Measurements from ENCODE around the gene NLN. TPM values are rescaled to one million over a fixed set of nuclear protein-coding genes. Genes with fewer than 3 reads are reported as not detected.

Gene NLN
- total and polyA plus RNA-seq, 4 donors, result 13.4 to 26.4 (median 19.1) TPM

DNA sequence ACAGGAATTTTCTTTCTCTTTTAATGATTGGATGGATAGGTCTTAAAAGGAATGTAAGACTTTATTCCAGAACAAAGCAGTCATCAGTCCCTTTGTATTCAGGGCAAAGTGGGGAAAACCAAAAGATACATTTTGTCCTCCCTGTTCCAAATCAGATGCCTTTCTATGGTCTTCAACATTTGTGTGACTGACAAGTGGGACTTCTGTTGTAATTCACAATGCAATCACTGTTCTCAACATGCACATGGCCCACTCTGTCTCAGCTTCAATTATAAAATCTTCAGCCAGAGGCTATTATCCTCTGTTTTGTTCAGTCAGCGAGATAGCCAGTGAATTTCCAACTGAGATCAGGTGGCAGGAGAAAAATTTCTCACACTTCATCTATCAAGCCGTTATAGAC is 108.9 kb downstream of the NLN start:
- TF ChIP-seq FOXA2 (IDR thresholded peaks at IDR 0.05) (no peak), NR2F2 (IDR thresholded peaks at IDR 0.05) (no peak), FOXA1 (IDR thresholded peaks at IDR 0.05) (no peak), EGR1 (IDR thresholded peaks at IDR 0.05; ENCODE audit: low read depth in 2 of 2) (no peak), RXRA (IDR thresholded peaks at IDR 0.05) (no peak), HNF4A (conservative IDR thresholded peaks at IDR 0.05) (no peak), GABPA (IDR thresholded peaks at IDR 0.05 in 1 of 2, conservative IDR thresholded peaks at IDR 0.05 in 1 of 2) (no peak), HNF4G (IDR thresholded peaks at IDR 0.05) (no peak), JUND (IDR thresholded peaks at IDR 0.05) (no peak), SP1 (IDR thresholded peaks at IDR 0.05) (no peak), YY1 (IDR thresholded peaks at IDR 0.05) (no peak)
- TF ChIP-seq, protein P1, sequence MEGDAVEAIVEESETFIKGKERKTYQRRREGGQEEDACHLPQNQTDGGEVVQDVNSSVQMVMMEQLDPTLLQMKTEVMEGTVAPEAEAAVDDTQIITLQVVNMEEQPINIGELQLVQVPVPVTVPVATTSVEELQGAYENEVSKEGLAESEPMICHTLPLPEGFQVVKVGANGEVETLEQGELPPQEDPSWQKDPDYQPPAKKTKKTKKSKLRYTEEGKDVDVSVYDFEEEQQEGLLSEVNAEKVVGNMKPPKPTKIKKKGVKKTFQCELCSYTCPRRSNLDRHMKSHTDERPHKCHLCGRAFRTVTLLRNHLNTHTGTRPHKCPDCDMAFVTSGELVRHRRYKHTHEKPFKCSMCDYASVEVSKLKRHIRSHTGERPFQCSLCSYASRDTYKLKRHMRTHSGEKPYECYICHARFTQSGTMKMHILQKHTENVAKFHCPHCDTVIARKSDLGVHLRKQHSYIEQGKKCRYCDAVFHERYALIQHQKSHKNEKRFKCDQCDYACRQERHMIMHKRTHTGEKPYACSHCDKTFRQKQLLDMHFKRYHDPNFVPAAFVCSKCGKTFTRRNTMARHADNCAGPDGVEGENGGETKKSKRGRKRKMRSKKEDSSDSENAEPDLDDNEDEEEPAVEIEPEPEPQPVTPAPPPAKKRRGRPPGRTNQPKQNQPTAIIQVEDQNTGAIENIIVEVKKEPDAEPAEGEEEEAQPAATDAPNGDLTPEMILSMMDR (IDR thresholded peaks at IDR 0.05; ENCODE audit: low read depth, low read length, missing input control), result no peak
- TF ChIP-seq, protein P2, sequence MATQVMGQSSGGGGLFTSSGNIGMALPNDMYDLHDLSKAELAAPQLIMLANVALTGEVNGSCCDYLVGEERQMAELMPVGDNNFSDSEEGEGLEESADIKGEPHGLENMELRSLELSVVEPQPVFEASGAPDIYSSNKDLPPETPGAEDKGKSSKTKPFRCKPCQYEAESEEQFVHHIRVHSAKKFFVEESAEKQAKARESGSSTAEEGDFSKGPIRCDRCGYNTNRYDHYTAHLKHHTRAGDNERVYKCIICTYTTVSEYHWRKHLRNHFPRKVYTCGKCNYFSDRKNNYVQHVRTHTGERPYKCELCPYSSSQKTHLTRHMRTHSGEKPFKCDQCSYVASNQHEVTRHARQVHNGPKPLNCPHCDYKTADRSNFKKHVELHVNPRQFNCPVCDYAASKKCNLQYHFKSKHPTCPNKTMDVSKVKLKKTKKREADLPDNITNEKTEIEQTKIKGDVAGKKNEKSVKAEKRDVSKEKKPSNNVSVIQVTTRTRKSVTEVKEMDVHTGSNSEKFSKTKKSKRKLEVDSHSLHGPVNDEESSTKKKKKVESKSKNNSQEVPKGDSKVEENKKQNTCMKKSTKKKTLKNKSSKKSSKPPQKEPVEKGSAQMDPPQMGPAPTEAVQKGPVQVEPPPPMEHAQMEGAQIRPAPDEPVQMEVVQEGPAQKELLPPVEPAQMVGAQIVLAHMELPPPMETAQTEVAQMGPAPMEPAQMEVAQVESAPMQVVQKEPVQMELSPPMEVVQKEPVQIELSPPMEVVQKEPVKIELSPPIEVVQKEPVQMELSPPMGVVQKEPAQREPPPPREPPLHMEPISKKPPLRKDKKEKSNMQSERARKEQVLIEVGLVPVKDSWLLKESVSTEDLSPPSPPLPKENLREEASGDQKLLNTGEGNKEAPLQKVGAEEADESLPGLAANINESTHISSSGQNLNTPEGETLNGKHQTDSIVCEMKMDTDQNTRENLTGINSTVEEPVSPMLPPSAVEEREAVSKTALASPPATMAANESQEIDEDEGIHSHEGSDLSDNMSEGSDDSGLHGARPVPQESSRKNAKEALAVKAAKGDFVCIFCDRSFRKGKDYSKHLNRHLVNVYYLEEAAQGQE (IDR thresholded peaks at IDR 0.05), result no peak
- TF ChIP-seq, protein P3, sequence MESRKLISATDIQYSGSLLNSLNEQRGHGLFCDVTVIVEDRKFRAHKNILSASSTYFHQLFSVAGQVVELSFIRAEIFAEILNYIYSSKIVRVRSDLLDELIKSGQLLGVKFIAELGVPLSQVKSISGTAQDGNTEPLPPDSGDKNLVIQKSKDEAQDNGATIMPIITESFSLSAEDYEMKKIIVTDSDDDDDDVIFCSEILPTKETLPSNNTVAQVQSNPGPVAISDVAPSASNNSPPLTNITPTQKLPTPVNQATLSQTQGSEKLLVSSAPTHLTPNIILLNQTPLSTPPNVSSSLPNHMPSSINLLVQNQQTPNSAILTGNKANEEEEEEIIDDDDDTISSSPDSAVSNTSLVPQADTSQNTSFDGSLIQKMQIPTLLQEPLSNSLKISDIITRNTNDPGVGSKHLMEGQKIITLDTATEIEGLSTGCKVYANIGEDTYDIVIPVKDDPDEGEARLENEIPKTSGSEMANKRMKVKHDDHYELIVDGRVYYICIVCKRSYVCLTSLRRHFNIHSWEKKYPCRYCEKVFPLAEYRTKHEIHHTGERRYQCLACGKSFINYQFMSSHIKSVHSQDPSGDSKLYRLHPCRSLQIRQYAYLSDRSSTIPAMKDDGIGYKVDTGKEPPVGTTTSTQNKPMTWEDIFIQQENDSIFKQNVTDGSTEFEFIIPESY (IDR thresholded peaks at IDR 0.05), result no peak
- no peak for DNase-seq (ENCODE audit: low spot score)
- Histone ChIP-seq H3K9me3 (ENCODE audit: control insufficient read depth in 4 of 4, low read length in 3 of 4) (no peaks in the 10 kb centered on the region), H3K4me1 (ENCODE audit: control insufficient read depth in 4 of 4, insufficient read depth in 4 of 4, low read length in 3 of 4) (no peaks in the 10 kb centered on the region), H3K36me3 (ENCODE audit: control insufficient read depth in 4 of 4, insufficient read depth in 3 of 4, low read depth in 1 of 4, low read length in 3 of 4) (no peaks in the 10 kb centered on the region), H3K9ac (ENCODE audit: low read depth in 1 of 2, low read length in 2 of 2) (no peak overlapping the region), H3K27ac (ENCODE audit: low read depth in 1 of 2, low read length in 2 of 2) (no peak overlapping the region), H3K27me3 (ENCODE audit: control insufficient read depth in 4 of 4, insufficient read depth in 4 of 4, low read length in 3 of 4) (no peaks in the 10 kb centered on the region), H3K4me3 (ENCODE audit: low read depth in 1 of 3, low read length in 3 of 3) (no peak overlapping the region)
- WGBS, result 91% methylated on average over 2 of the region's 2 CpGs

DNA sequence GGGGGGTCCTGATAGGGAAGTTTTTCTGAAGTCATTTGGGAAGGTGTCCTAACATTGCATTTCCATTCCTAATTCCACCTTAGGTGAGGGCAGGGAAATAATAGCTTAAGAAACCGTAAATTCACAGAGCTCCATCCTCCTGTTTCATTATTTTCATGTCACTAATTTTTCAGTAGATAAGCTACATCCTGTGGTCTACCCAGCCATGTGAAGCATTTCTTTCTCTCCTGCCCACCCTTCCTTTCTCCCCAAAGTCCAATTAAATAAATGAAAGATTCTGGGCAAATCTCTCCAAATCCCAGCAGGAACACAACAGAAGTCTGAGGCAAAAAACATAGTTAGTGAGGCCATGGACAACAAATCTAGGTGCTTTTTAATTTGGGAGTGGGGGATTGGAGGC is 109.3 kb downstream of the NLN start:
- no peaks in the 10 kb centered on the region for H3K36me3 ChIP-seq (ENCODE audit: control insufficient read depth in 4 of 4, insufficient read depth in 3 of 4, low read depth in 1 of 4, low read length in 3 of 4)
- H3K4me1 ChIP-seq (ENCODE audit: control insufficient read depth in 4 of 4, insufficient read depth in 4 of 4, low read length in 3 of 4), result no peaks in the 10 kb centered on the region
- H3K27me3 ChIP-seq (ENCODE audit: control insufficient read depth in 4 of 4, insufficient read depth in 4 of 4, low read length in 3 of 4), result no peaks in the 10 kb centered on the region
- TF ChIP-seq HNF4A (conservative IDR thresholded peaks at IDR 0.05), result no peak
- no peak for TF ChIP-seq SP1 (IDR thresholded peaks at IDR 0.05)
- no peak for TF ChIP-seq GABPA (IDR thresholded peaks at IDR 0.05 in 1 of 2, conservative IDR thresholded peaks at IDR 0.05 in 1 of 2)
- TF ChIP-seq, protein P3 (IDR thresholded peaks at IDR 0.05), result no peak
- TF ChIP-seq, protein P4, sequence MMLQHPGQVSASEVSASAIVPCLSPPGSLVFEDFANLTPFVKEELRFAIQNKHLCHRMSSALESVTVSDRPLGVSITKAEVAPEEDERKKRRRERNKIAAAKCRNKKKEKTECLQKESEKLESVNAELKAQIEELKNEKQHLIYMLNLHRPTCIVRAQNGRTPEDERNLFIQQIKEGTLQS (IDR thresholded peaks at IDR 0.05), result no peak
- no peak for TF ChIP-seq HNF4G (IDR thresholded peaks at IDR 0.05)
- TF ChIP-seq, protein P1 (IDR thresholded peaks at IDR 0.05; ENCODE audit: low read depth, low read length, missing input control), result no peak
- TF ChIP-seq FOXA2 (IDR thresholded peaks at IDR 0.05), result no peak
- no peak for TF ChIP-seq JUND (IDR thresholded peaks at IDR 0.05)
- no peak for TF ChIP-seq FOXA1 (IDR thresholded peaks at IDR 0.05)
- no peak for TF ChIP-seq RXRA (IDR thresholded peaks at IDR 0.05)
- TF ChIP-seq RAD21 (IDR thresholded peaks at IDR 0.05), result no peak
- TF ChIP-seq YY1 (IDR thresholded peaks at IDR 0.05), result no peak
- TF ChIP-seq TAF1 (conservative IDR thresholded peaks at IDR 0.05), result no peak
- no peak overlapping the region for H3K4me3 ChIP-seq (ENCODE audit: low read depth in 1 of 3, low read length in 3 of 3)
- no peaks in the 10 kb centered on the region for H3K9me3 ChIP-seq (ENCODE audit: control insufficient read depth in 4 of 4, low read length in 3 of 4)
- no peak overlapping the region for H3K27ac ChIP-seq (ENCODE audit: low read depth in 1 of 2, low read length in 2 of 2)
- WGBS, result 88% methylated on average over 1 of the region's 1 CpG
- no peak overlapping the region for H3K9ac ChIP-seq (ENCODE audit: low read depth in 1 of 2, low read length in 2 of 2)
- no peak for DNase-seq (ENCODE audit: low spot score)

Measured in liver (tissue), 9 donors.